Measurements from ENCODE around the gene ALG2. TPM values are rescaled to one million over a fixed set of nuclear protein-coding genes. Genes with fewer than 3 reads are reported as not detected.

Gene ALG2
- total and polyA plus RNA-seq, 2 of the 13 experiments (the other 11 are each of a cell fraction or from before 2014, with no cell fraction given): 46.2 to 49.0 TPM

- intact Hi-C loops (cut with micrococcal nuclease; ENCODE audit: unreplicated experiment): no loop called here
- no peak for FAIRE-seq
- Histone ChIP-seq H3K4me1 (ENCODE audit: insufficient read depth, low read length) (peaks cover 34% of the 10 kb centered on the region), H3K27ac (ENCODE audit: extremely low read length, insufficient read depth, low read length) (no peak overlapping the region), H3K9ac (ENCODE audit: insufficient read depth, low read depth, low read length) (no peak overlapping the region), H2AFZ (ENCODE audit: low read length) (no peak overlapping the region), H3K4me3 (replicated peaks in 1 of 3; ENCODE audit: insufficient read depth in 1 of 3, low read depth in 2 of 3, low read length in 3 of 3) (no peak overlapping the region), H3K4me2 (ENCODE audit: low read depth, low read length) (no peak overlapping the region), H4K20me1 (ENCODE audit: insufficient read depth, low read length) (peaks cover 4% of the 10 kb centered on the region; the same call in 1 of the 2 replicates), H3K36me3 (replicated peaks in 1 of 2; ENCODE audit: control insufficient read depth in 1 of 2, insufficient read depth in 2 of 2, low read length in 2 of 2) (peaks cover 15 to 51% of the 10 kb centered on the region in 2 experiments), H3K79me2 (ENCODE audit: insufficient read depth, low read length) (peaks cover 55% of the 10 kb centered on the region), H3K27me3 (ENCODE audit: control insufficient read depth in 1 of 2, insufficient read depth in 2 of 2, low read length in 2 of 2) (no peaks in the 10 kb centered on the region; a peak in 1 of 5 replicates), H3K9me3 (ENCODE audit: low read length) (no peaks in the 10 kb centered on the region)
- ChIA-PET POLR2A (no interaction called here), CTCF (ENCODE audit: low intra/inter-chr PET ratio, low total read pairs) (no interaction called here)
- BruUV-seq (replicated peaks): no TSS peak
- WGBS (ENCODE audit: low lambda C conversion rate): 96% methylated on average over 5 of the region's 5 CpGs
- no peak for ATAC-seq
- DNase-seq (ENCODE audit: low spot score): no peak
- in situ Hi-C loops (cut with HindIII; ENCODE audit: extremely low pct_ligation_motif_present, low pct_unique_long_range_greater_than_20kb): no loop called here
- TF ChIP-seq POLR2AphosphoS2 (IDR thresholded peaks at IDR 0.05; ENCODE audit: low read depth, low read length): peak; percentile 74; the same call in 1 of the 2 replicates
- no peak for TF ChIP-seq HCFC1 (IDR thresholded peaks at IDR 0.05; ENCODE audit: low read depth, low read length)
- peak; percentile 12 for TF ChIP-seq RBM22 (optimal IDR thresholded peaks at IDR 0.05; ENCODE audit: low read length)
Observed at GRCh38 chr9:99226054-99226453, 4.3 kb upstream of the ALG2 start.

- Histone ChIP-seq H3K9me3 (ENCODE audit: low read length) (no peaks in the 10 kb centered on the region), H4K20me1 (ENCODE audit: insufficient read depth, low read length) (peaks cover 11% of the 10 kb centered on the region), H3K36me3 (replicated peaks in 1 of 2; ENCODE audit: control insufficient read depth in 1 of 2, insufficient read depth in 2 of 2, low read length in 2 of 2) (peaks cover 15 to 37% of the 10 kb centered on the region in 2 experiments), H3K4me2 (ENCODE audit: low read depth, low read length) (peak overlapping the region; percentile 78), H3K4me3 (replicated peaks in 1 of 3; ENCODE audit: insufficient read depth in 1 of 3, low read depth in 2 of 3, low read length in 3 of 3) (0 out of 6 replicates have a peak overlapping the region, but pooled peaks of 1 of the 3 experiments have one; percentile 97), H3K9ac (ENCODE audit: insufficient read depth, low read depth, low read length) (no peak overlapping the region), H3K27ac (ENCODE audit: extremely low read length, insufficient read depth, low read length) (no peak overlapping the region), H3K4me1 (ENCODE audit: insufficient read depth, low read length) (peaks cover 44% of the 10 kb centered on the region), H2AFZ (ENCODE audit: low read length) (no peak overlapping the region), H3K27me3 (ENCODE audit: control insufficient read depth in 1 of 2, insufficient read depth in 2 of 2, low read length in 2 of 2) (no peaks in the 10 kb centered on the region; a peak in 1 of 5 replicates), H3K79me2 (ENCODE audit: insufficient read depth, low read length) (peaks cover 70% of the 10 kb centered on the region)
- ChIA-PET POLR2A (no interaction called here), CTCF (ENCODE audit: low intra/inter-chr PET ratio, low total read pairs) (no interaction called here)
- intact Hi-C loops (cut with micrococcal nuclease; ENCODE audit: unreplicated experiment) (no loop called here), in situ Hi-C loops (cut with HindIII; ENCODE audit: extremely low pct_ligation_motif_present, low pct_unique_long_range_greater_than_20kb) (no loop called here)
- FAIRE-seq: no peak
- BruUV-seq (replicated peaks): no TSS peak
- no peak for DNase-seq (ENCODE audit: low spot score)
- ATAC-seq: no peak
- 90% methylated on average over 2 of the region's 2 CpGs for WGBS (ENCODE audit: low lambda C conversion rate)
- TF ChIP-seq, protein P1, sequence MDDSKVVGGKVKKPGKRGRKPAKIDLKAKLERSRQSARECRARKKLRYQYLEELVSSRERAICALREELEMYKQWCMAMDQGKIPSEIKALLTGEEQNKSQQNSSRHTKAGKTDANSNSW (CRISPR knock-in tag; IDR thresholded peaks at IDR 0.05; ENCODE audit: borderline replicate concordance): no peak
- TF ChIP-seq, protein P2, sequence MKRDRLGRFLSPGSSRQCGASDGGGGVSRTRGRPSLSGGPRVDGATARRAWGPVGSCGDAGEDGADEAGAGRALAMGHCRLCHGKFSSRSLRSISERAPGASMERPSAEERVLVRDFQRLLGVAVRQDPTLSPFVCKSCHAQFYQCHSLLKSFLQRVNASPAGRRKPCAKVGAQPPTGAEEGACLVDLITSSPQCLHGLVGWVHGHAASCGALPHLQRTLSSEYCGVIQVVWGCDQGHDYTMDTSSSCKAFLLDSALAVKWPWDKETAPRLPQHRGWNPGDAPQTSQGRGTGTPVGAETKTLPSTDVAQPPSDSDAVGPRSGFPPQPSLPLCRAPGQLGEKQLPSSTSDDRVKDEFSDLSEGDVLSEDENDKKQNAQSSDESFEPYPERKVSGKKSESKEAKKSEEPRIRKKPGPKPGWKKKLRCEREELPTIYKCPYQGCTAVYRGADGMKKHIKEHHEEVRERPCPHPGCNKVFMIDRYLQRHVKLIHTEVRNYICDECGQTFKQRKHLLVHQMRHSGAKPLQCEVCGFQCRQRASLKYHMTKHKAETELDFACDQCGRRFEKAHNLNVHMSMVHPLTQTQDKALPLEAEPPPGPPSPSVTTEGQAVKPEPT (CRISPR knock-in tag; IDR thresholded peaks at IDR 0.05; ENCODE audit: low read depth): no peak
- TF ChIP-seq PAWR (CRISPR knock-in tag; IDR thresholded peaks at IDR 0.05; ENCODE audit: borderline replicate concordance) (no peak), ZNF333 (CRISPR knock-in tag; IDR thresholded peaks at IDR 0.05; ENCODE audit: borderline replicate concordance) (no peak), ZNF619 (CRISPR knock-in tag; IDR thresholded peaks at IDR 0.05) (no peak), ZNF331 (CRISPR knock-in tag; IDR thresholded peaks at IDR 0.05) (no peak)
Observed at GRCh38 chr9:99224445-99224844, 2.7 kb upstream of the ALG2 start.

Measured in HepG2 (cell line).